ENCODE data around the gene KCNT1.

DNA sequence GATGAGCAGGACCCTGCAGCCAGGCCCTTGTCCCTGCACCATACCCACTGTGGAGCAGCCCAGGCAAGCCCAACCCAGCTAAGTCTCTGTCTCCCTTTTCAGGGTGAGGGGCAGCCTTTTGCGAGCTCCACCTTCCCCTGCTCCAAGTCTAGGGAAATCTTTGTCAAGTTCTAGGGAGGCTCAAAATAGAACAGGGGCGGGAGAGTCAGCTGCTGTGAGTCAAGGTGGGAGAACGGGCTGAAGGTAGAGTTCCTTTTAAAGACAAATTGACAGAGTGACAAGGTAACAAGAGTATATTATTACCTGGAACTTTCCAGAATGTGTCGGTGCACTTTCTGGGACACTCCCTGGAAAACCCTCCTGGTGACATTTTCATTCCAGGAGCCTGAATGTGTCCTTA is 64.7 kb downstream of the KCNT1 start:
- TF ChIP-seq POLR2A (IDR thresholded peaks at IDR 0.05): no peak
- TF ChIP-seq, protein P1, sequence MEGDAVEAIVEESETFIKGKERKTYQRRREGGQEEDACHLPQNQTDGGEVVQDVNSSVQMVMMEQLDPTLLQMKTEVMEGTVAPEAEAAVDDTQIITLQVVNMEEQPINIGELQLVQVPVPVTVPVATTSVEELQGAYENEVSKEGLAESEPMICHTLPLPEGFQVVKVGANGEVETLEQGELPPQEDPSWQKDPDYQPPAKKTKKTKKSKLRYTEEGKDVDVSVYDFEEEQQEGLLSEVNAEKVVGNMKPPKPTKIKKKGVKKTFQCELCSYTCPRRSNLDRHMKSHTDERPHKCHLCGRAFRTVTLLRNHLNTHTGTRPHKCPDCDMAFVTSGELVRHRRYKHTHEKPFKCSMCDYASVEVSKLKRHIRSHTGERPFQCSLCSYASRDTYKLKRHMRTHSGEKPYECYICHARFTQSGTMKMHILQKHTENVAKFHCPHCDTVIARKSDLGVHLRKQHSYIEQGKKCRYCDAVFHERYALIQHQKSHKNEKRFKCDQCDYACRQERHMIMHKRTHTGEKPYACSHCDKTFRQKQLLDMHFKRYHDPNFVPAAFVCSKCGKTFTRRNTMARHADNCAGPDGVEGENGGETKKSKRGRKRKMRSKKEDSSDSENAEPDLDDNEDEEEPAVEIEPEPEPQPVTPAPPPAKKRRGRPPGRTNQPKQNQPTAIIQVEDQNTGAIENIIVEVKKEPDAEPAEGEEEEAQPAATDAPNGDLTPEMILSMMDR (IDR thresholded peaks at IDR 0.05): no peak
